Effector CD4-positive, alpha-beta T cell (primary cell): Measurements from ENCODE around the gene R3HCC1L.
"Not testable (repeated sequence)": the region's sequence is repeated elsewhere in the genome, so short reads cannot be mapped to it uniquely, and the experiment has no call there.

Source experiments
- DNase-seq: peaks from one replicate; pipeline ENCODE4 v3.0.0-alpha.2; 2020

R3HCC1L gene

GRCh38 chr10:98182351-98182915 is 48.0 kb downstream of the R3HCC1L start:
- DNase-seq: not testable (repeated sequence)

GRCh38 chr10:98186681-98187080 is 52.2 kb downstream of the R3HCC1L start:
- DNase-seq: no peak

DNA sequence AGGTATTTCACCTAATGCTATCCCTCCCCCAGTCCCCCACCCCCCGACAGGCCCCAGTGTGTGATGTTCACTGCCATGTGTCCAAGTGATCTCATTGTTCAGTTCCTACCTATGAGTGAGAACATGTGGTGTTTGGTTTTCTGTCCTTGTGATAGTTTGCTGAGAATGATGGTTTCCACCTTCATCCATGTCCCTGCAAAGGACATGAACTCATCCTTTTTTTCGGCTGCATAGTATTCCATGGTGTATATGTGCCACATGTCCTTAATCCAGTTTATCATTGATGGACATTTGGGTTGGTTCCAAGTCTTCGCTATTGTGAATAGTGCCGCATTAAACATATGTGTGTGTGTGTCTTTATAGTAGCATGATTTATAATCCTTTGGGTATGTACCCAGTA is 56.3 kb downstream of the R3HCC1L start:
- DNase-seq: not testable (repeated sequence)

DNA sequence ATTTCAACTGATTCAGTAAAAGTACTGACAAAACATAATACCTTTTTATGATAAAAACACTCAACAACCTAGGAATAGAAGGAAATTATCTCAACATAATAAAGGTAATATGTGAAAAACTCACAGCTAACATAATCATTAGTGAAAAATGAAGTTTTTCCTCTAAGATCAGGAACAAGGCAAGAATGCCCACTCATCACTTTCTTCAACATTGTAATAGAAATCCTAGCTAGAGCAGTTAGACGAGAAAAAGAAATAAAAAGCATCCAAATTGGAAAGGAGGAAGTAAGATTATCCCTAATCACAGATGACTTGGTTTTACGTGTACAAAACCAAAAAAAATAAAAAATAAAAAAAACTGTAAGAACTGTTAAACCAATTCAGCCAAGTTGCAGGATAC is 58.6 kb downstream of the R3HCC1L start:
- no peak for DNase-seq

DNA sequence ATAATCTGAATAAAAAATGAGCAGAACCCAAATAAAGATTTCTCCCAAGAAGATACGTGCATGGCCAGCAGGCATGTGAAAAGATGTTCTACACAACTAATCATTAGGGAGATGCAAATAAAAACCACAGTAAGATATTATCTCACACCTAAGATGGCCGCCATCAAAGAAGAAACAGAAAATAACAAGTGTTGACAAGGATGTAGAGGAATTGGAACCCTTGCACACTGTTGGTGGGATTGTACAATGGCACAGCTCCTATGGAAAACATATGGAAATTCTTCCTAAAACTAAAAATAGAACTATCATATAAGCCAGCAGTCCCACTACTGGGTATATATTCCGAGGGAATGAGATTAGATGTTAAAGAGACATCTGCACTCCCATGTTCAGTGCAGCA is 60.2 kb downstream of the R3HCC1L start:
- no peak for DNase-seq

GRCh38 chr10:98195120-98195519 is 60.7 kb downstream of the R3HCC1L start:
- DNase-seq: no peak

- DNase-seq: no peak
Observed at GRCh38 chr10:98196985-98197384, 62.5 kb downstream of the R3HCC1L start.

DNA sequence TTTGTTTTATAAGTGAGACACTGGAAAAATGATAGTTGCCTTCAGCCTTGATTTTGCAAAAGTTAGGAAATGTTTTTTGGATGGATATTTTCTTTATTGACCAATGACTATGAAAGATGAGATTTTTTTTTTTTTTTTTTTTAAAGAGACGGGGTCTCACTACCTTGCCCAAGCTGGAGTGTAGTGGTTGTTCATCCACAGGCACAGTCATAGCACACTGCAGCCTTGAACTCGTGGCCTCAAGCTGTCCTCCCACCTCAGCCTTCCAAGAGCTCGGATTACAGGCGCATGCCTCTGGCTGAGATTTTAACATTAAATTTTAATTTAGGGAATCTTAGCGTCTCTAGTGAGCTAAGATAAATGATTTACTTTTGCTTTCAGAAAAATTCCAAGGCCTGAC is 67.3 kb downstream of the R3HCC1L start:
- DNase-seq: no peak

DNA sequence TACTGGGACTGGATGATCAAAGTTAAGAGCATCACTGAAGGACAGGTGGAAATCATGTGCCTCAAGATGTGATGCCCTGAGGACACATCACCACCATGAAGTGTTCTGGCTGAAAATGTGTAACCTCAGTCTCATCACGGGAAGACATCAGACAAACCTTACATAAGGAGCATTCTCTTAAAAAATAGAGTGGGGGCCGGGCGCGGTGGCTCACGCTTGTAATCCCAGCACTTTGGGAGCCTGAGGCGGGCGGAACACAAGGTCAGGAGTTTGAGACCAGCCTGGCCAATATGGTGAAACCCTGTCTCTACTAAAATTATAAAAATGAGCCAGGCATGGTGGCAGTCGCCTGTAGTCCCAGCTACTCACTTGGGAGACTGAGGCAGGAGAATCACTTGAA is 67.9 kb downstream of the R3HCC1L start:
- no peak for DNase-seq

DNA sequence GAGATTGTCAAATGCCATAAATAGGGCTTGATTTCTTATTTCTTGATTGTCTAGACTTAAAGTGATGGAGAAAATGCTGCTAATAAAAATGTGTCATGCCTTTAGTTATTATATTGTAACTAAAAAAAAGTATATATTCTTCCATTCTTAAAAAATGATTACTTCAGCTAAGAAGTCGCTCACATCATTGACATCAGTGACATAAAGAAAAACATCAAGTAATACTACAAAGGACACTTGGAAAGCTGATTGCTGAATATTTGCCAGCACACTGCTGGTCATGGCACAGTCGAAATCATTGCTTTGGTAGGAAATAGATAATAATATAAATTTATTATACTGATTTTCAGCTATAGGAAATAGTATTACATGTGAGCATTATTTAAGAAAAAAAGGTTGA is 70.9 kb downstream of the R3HCC1L start:
- no peak for DNase-seq

DNA sequence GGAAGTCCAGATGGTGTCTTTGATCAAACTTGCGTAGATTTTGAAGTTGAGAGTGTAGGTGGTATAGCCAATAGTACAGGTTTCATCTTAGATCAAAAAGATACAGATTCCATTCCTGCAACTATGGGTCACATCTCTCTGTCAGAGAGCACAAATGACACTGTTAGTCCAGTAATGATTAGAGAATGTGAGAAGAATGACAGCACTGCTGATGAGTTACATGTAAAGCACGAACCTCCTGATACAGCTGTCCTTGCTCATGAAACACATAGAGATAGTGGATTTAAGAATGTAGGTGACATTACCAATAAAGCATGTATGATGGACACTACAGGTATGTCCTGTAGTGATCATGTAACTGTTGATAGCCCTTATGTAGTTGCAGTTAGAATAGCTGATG is 74.5 kb downstream of the R3HCC1L start:
- no peak for DNase-seq

DNA sequence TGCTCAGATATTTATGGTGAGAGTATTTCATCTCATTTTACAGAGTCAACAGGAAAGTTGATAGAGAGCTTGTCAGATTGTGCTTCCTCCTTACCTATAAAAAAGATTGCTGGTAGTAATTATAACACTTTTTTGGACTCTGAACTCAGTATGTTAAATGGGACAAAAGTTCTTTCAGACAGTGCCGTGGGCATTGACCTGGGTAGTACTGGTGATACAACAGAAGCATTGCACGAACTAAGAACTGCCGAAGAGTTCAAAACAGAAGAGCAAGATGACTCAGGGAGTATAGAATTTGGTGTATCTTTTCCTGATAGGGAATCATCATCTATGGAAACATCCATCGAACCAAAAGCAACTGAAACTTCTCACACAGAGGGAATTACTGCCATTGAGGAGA is 75.0 kb downstream of the R3HCC1L start:
- no peak for DNase-seq

GRCh38 chr10:98212196-98212595 is 77.7 kb downstream of the R3HCC1L start:
- DNase-seq: no peak

GRCh38 chr10:98213740-98214139 is 79.3 kb downstream of the R3HCC1L start:
- no peak for DNase-seq

DNA sequence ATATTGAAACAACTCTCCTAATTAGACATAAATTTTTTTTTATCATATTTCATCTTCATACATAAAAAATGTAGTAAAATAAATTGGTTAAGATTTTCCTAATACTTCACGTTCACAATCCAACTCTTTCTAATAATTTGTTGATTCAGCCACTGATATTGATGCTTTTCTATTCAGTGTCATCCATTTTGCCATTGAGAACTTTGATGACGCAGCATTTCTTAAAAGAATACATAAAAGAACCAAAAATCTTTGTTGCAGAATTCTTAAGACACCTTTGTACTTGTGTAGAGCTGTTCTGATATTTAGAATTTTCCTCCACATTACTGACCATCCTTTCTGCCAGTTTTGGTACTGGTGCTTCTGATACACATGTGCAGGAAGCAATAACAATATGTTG is 80.9 kb downstream of the R3HCC1L start:
- no peak for DNase-seq

GRCh38 chr10:98217801-98218200 is 83.3 kb downstream of the R3HCC1L start:
- DNase-seq: no peak

DNA sequence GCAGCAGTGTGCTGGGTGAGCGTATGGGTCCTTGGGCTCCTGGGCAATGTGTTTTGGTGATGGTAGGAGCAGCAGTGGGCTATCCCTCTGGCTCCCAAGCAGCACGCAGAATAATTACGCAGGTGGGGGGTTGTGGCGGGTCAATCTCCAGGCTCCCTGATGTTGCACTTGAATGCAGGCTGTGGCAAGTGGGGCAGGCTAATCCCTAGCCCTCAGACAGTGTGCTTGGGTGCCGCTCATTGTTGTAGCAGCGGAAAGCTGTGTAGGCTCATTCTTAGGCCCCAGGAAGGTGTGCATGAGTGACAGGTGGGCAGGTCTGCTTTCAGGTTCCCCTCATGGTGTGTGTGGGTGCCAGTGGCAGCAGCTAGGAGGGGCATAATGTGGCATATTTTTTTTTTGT is 89.4 kb downstream of the R3HCC1L start:
- no peak for DNase-seq

- DNase-seq: no peak
Observed at GRCh38 chr10:98224509-98224908, 90.1 kb downstream of the R3HCC1L start.

GRCh38 chr10:98224996-98225395 is 90.5 kb downstream of the R3HCC1L start:
- DNase-seq: no peak

GRCh38 chr10:98226508-98227144 is 92.2 kb downstream of the R3HCC1L start:
- no peak for DNase-seq

DNA sequence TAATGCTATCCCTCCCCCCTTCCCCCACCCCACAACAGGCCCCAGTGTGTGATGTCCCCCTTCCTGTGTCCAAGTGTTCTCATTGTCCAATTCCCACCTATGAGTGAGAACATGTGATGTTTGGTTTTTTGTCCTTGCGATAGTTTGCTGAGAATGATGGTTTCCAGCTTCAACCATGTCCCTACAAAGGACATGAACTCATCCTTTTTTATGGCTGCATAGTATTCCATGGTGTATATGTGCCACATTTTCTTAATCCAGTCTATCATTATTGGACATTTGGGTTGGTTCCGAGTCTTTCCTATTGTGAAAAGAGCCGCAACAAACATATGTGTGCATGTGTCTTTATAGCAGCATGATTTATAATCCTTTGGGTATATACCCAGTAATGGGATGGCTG is 93.3 kb downstream of the R3HCC1L start:
- not testable (repeated sequence) for DNase-seq

DNA sequence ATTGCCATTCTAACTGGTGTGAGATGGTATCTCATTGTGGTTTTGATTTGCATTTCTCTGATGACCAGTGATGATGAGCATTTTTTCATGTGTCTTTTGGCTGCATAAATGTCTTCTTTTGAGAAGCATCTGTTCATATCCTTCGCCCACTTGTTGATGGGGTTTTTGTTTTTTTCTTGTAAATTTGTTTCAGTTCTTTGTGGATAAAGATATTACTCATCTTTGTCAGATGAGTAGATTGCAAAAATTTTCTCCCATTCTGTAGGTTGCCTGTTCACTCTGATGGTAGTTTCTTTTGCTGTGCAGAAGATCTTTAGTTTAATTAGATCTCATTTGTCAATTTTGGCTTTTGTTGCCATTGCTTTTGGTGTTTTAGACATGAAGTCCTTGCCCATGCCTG is 93.8 kb downstream of the R3HCC1L start:
- not testable (repeated sequence) for DNase-seq

- no peak for DNase-seq
Observed at GRCh38 chr10:98231417-98231816, 97.0 kb downstream of the R3HCC1L start.

- DNase-seq: no peak
Observed at GRCh38 chr10:98235846-98236245, 101.4 kb downstream of the R3HCC1L start.

- DNase-seq: no peak
Observed at GRCh38 chr10:98236862-98237261, 102.4 kb downstream of the R3HCC1L start.
